ENCODE data around the gene TNIK.

DNA sequence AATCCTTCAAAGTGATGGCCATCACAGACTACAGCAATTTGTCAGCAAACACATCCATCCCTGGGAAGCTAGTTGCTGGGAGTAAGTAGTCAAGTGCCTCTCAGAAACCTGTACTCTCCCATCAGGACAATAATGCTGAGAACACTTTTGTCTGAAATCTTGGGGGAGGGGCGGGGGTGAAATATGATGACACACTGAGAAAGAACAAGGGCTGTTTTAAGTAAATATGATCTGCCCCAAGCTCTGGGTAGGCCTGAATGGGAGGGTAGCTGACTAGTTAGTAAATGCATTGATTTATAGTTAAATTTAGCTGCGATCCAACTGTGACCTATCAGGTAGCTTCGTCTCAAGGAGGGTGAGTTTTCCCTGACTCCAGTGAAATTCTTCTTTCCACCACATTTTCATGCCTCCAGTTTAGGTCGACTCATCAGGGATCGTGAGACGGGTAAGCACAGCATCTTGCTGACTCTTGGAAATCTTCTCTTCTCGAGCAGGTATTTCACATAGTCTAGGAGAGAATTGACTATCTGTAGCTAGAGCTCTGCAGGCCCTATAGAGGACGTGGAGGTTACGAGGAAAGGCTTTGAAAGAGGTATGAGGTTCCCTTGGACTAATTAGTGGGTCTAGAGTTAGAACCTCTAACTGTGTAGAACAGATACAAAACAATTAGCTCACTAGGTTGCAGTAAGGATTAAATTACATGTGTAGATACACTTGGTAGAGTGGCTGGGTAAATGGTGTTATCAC, 220.3 kb downstream of the TNIK start:
- TF ChIP-seq CTCF (conservative IDR thresholded peaks at IDR 0.05; ENCODE audit: low read length) (no peak), EZH2phosphoT487 (IDR thresholded peaks at IDR 0.05; ENCODE audit: borderline replicate concordance) (no peak)

Data from Loucy (cell line).